HUES48 (cell line): ENCODE measurements around the gene ADM2.
"Not testable (repeated sequence)": the region's sequence is repeated elsewhere in the genome, so short reads cannot be mapped to it uniquely, and the experiment has no call there.

Experiments used
- H3K27ac ChIP-seq: one replicate; pipeline ENCODE4 v1.7.0; 2013; ENCODE audit warnings: low read depth, low read length, inconsistent platforms
- H3K27me3 ChIP-seq: 2 replicates; pipeline ENCODE4 v1.6.1; 2013; ENCODE audit warnings: mild to moderate bottlenecking, low read length; ENCODE audit not compliant: control insufficient read depth, insufficient read depth
- H3K36me3 ChIP-seq: 2 replicates; pipeline ENCODE4 v1.6.1; 2013; ENCODE audit warnings: low read length; ENCODE audit not compliant: control insufficient read depth, insufficient read depth
- H3K4me1 ChIP-seq: 2 replicates; pipeline ENCODE4 v1.6.1; 2013; ENCODE audit warnings: mild to moderate bottlenecking, low read length; ENCODE audit not compliant: control insufficient read depth, insufficient read depth
- H3K4me3 ChIP-seq: 2 replicates; pipeline ENCODE4 v1.5.1; 2013; ENCODE audit warnings: mild to moderate bottlenecking, low read depth, low read length
- H3K9ac ChIP-seq: 2 replicates; pipeline ENCODE4 v1.6.1; 2013; ENCODE audit warnings: mild to moderate bottlenecking, low read depth, low read length, moderate library complexity
- H3K9me3 ChIP-seq: 2 replicates; pipeline ENCODE4 v1.6.1; 2013; ENCODE audit warnings: low read length; ENCODE audit not compliant: control insufficient read depth, insufficient read depth

The ADM2 gene, protein sequence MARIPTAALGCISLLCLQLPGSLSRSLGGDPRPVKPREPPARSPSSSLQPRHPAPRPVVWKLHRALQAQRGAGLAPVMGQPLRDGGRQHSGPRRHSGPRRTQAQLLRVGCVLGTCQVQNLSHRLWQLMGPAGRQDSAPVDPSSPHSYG

DNA sequence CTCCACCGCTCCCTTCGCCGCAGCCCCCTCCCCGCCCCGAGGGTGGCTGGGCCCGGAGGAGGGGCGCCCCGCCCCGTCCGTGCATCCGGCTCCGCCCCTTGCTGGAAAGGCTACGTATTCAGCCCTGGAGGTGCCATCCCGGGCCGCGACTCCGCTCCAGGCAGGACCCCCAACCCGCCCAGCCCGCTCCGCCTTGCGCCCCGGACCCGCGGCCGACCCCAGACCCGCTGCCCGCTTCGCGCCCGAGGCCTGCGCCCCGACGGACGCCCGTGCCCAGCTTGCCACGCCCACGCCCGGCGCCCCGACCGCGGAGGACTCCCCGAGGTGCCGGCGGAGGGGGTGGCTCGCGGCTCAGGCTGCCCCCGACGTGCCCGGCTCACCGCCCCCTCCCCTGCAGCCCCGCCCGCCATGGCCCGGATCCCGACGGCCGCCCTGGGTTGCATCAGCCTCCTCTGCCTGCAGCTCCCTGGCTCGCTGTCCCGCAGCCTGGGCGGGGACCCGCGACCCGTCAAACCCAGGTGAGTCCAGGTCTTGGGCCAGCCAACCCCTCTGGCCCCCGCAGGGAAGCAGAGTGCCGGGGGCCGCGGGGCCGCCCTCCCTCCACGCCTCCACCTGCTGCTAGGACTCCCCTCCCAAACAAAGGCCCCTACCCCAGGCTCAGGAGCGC lies at the start of gene ADM2:
Gene ADM2 (plus strand): TSS at position 104 of the 667 bp plus-strand sequence. CDS start 305 bp downstream, at position 409.
- peaks cover 18% of the 10 kb centered on the region for H3K27me3 ChIP-seq
- no peaks in the 10 kb centered on the region for H3K36me3 ChIP-seq
- H3K9me3 ChIP-seq = no peaks in the 10 kb centered on the region
- H3K27ac ChIP-seq = no peak within 1 kb of the TSS
- peak within 1 kb of the TSS; percentile 77 for H3K4me3 ChIP-seq
- peak within 1 kb of the TSS; percentile 73 for H3K9ac ChIP-seq
- H3K4me1 ChIP-seq = no peaks in the 10 kb centered on the region; the same call in 1 of the 2 replicates

DNA sequence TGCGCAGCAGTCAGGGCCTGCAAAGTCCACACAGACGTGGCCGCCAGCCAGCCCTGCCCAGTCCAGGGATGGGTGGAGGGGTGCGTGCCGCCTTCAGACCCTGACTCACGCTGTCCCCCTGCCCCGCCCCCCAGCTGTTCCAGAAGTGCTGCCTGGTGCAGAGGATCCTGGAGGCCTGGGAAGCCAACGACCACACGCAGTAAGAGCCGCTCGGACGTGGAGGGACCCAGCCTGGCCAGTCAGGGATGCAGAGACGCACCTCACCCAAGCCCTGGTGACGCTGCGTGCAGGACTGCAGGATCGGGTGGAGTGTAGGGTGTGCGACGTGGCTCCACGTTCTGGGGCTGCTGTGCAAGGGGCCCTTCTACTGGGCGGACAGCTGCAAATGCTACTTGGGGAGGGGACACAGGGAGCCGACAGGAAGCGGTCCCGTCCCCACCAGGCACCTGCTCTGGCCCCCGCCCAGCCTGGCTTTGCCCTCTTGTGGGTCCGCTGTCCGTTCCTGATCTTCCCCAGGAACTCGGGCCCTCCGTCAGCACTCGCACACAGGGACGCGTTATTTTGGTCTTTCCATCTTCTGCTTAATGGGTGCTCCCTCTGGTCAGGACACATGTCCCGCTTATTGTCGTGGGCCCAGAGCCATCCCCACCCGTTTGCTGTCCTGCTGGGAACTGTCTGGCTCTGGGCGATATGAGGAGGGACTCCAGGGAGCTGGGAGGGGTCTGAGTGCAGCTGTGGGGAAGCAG lies 49.0 kb upstream of the ADM2 start:
- no peak overlapping the region for H3K27ac ChIP-seq
- no peaks in the 10 kb centered on the region for H3K4me1 ChIP-seq
- no peaks in the 10 kb centered on the region for H3K27me3 ChIP-seq
- H3K9me3 ChIP-seq = no peaks in the 10 kb centered on the region
- peaks cover 64% of the 10 kb centered on the region for H3K36me3 ChIP-seq
- no peak overlapping the region for H3K4me3 ChIP-seq
- H3K9ac ChIP-seq = no peak overlapping the region

DNA sequence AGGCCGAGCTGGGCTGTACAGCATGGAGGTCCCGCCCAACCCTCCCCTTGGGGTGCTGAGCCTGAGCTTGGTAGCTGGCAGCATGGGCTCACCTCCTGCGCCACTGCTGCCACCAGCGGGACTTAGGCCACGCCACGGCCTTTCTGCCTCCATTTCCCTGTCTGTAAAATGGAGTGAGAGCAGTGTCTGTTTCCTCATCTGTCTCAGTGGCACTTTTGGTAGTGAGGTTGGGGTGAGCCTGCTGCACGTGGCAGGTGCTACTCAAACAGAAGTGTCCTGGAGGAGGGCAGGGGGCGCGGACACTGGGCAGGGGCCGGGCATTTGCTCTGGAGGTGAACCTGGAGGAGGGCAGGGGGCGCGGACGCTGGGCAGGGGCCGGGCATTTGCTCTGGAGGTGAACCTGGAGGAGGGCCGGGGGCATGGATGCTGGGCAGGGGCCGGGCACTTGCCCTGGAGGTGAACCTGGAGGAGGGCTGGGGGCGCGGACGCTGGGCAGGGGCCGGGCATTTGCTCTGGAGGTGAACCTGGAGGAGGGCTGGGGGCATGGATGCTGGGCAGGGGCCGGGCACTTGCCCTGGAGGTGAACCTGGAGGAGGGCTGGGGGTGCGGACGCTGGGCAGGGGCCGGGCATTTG lies 48.3 kb upstream of the ADM2 start:
- H3K4me3 ChIP-seq, H3K27ac ChIP-seq, H3K27me3 ChIP-seq, H3K9ac ChIP-seq, H3K9me3 ChIP-seq, H3K4me1 ChIP-seq: not testable (repeated sequence)
- peaks cover 67% of the 10 kb centered on the region for H3K36me3 ChIP-seq

DNA sequence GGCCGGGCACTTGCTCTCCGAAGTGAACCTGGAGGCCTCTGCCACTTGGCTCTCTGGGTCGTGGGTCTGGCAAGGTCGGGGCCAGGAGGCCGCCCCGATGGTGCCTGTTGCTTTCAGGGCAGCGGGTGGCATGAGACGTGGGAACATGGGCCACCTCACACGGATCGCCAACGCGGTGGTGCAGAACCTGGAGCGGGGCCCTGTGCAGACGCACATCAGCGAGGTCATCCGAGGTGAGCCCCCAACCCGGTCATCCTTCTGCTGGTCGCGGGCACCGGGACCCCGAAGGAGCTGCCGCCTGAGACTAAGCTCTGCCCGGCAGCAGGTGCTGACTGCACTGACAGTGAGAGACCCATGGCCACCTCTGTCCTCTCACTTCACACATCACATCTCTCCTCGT lies 46.5 kb upstream of the ADM2 start:
- Histone ChIP-seq H3K9me3 (no peaks in the 10 kb centered on the region), H3K36me3 (peaks cover 71% of the 10 kb centered on the region), H3K27ac (no peak overlapping the region), H3K4me1 (no peaks in the 10 kb centered on the region), H3K9ac (no peak overlapping the region), H3K27me3 (no peaks in the 10 kb centered on the region), H3K4me3 (no peak overlapping the region)

DNA sequence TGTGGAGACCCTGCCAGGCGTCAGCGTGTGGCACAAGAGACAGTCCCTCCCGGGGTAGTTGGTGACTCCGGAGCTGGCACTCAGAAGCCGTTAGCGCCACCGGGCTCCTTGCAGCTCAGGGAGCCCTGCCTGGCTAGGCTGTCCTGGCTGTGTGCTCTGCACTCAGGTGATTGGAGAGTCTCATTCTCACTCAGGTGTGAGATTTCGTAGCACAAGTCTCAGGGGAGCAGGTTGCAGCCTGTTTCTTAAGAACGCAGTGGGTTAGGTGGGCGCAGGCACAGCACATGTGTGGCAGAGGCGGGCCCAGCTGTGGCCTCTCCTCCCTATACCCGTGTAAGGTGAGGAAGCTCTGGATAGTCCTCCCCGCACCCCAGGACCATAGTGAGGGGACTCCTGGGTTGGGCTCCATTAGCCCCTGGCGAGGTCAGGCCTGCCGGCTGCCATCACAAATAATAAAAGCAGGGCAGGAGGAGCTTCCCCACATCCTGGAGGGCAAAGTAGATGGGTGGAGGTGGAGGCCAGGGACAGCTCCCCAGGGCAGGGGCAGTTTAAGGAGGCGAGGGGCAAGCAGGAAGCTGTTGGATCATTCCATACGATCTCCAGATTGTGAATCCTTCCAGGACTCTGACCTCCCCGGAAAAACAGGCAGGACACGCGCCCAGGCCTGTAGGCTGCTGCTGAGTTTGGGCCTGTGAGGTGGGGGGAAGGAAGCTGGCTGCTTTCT lies 45.9 kb upstream of the ADM2 start:
- no peaks in the 10 kb centered on the region for H3K9me3 ChIP-seq

DNA sequence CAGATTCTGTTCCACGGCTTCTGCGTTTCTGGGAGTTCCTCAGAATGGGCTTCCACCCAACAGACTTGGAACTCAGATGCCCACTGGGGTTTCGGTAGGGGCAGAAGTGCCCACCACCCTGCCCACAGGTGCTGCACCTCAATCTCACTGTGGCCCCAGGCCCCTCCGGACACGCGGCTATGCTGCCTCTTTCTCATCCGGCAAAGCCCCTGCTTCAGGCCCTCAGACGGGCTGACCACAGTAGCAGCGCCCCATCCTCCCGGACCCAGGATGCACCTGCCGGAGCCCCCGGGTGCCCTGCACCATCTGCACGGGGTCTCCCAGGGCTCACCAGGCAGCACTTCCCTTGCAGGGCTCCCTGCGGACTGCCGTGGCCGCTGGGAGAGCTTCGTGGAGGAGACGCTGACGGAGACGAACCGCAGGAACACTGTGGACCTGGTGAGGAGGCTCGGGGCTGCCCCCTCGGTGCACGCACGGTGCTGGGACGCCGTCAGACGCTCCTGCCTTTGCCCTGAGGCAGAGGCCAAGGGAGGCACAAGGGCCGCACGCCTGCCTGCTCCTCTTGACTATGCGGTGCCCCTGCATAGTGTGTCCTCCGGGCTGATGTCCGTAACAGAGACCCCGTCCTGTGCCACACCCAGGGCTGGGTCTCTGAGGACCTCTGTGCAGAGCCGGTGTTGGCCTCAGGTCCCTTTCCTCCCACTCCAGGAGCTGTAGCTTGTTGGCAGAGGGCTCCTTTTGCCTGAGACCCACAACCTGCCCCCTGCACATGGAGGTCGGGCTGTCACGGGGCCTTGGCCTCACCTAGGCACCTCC lies 45.1 kb upstream of the ADM2 start:
- Histone ChIP-seq H3K36me3 (peaks cover 72% of the 10 kb centered on the region), H3K27ac (no peak overlapping the region), H3K9me3 (no peaks in the 10 kb centered on the region), H3K9ac (no peak overlapping the region), H3K4me1 (no peaks in the 10 kb centered on the region), H3K4me3 (no peak overlapping the region), H3K27me3 (no peaks in the 10 kb centered on the region)

More for the DNA sequence above, 45.9 kb upstream of the ADM2 start:
- H3K36me3 ChIP-seq = peaks cover 71% of the 10 kb centered on the region
- H3K4me1 ChIP-seq = no peaks in the 10 kb centered on the region
- H3K9ac ChIP-seq = no peak overlapping the region
- no peak overlapping the region for H3K4me3 ChIP-seq
- no peak overlapping the region for H3K27ac ChIP-seq
- H3K27me3 ChIP-seq = no peaks in the 10 kb centered on the region

DNA sequence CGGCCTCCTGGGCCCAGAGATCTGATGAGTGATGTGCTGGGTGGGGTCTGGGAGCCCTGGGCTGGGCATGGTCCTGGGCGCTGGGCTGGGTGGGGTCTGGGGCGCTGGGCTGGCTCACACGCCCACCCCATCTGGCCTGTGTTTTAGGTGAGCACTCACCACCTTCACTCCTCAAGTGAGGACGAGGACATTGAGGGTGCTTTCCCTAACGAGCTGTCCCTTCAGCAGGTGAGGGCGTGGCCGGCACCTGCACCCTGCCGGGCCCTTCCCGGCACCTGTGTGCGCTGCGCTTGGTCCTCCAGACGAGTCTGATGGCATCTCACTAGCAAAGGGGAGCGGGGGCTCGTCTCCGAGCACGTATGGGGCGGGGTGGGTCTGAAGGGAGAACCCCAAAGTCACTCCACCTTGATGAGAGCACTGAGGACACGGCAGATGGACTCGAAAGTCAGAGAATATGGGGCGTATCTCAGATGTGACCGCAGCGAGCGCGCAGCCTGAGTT lies 44.5 kb upstream of the ADM2 start:
- Histone ChIP-seq H3K27ac (no peak overlapping the region), H3K27me3 (no peaks in the 10 kb centered on the region), H3K9me3 (no peaks in the 10 kb centered on the region), H3K4me3 (no peak overlapping the region), H3K9ac (no peak overlapping the region), H3K4me1 (no peaks in the 10 kb centered on the region), H3K36me3 (peaks cover 66% of the 10 kb centered on the region)

DNA sequence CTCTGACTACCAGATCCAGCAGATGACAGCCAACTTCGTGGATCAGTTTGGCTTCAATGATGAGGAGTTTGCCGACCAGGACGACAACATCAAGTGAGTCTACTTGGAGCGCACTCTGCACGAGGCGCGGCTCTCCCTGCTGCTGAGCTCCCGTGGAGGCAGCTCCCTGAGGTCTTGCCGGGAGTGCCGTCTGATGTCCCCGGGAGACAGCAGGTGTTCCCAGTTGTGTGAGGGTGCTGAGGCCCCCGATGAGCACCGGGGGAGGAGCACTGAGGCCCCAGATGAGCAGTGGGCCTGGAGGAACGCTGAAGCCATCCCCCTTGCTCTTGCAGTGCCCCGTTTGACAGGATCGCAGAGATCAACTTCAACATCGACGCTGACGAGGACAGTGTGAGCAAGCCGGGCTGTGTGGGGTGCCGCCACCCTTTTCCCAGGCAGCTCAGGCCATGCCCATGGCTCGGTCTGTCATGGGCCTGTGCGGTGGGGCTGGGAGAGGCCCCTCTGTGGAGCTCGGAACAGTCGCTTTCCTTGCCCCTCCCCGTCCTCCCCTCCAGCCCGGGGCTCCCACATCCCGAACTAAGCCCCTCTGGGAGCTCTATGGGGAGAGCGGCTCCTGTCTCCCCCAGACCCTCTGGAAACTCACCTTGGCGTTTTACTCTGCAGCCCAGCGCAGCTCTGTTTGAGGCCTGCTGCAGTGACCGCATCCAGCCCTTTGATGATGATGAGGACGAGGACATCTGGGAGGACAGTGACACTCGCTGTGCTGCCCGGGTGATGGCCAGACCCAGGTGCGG lies 43.6 kb upstream of the ADM2 start:
- Histone ChIP-seq H3K9ac (no peak overlapping the region), H3K4me3 (no peak overlapping the region), H3K9me3 (no peaks in the 10 kb centered on the region), H3K27me3 (no peaks in the 10 kb centered on the region), H3K4me1 (no peaks in the 10 kb centered on the region), H3K36me3 (peaks cover 58% of the 10 kb centered on the region), H3K27ac (no peak overlapping the region)

DNA sequence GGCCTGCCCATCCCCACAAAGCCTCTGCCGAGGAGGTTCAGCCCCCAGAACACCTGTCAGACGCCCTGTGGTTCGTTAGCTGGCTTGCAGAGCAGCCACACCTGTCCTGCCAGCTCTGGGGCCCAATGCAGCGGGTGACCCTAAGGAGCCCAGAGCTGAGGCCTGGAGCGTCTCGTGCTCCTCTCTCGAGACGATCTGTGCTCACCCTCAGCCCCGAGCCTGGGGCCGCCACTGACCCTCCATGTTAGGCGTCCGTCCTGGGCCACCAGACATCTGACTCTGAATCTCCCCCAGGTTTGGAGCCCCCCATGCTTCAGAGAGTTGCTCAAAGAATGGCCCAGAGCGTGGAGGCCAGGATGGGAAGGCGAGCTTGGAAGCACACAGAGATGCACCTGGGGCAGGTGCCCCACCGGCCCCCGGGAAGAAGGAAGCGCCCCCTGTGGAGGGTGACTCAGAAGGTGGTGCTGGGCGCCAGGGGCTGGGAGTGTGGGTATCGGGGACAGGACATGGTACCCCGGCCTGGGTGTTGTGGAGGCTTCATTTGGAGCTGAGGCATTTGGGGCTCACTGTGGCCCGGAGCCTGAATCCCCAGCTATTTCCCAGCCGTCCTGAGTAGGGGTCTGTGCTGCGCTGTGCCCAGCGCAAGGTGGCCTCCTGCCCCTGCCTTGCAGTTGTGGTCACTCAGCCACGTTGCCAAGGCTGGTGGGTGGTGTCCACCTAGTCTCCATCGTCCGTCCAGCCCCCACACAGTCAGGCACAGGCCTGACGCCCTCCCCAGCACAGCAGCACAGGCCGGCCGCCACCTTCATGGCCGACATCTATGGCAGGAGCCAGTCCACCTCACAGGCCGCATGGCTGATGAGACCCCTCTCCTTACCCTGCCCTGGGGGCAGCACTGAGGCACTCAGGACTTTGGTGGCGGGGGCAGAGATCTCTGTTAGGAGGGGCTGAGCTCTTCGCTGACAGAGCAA lies 42.8 kb upstream of the ADM2 start:
- no peaks in the 10 kb centered on the region for H3K4me1 ChIP-seq
- H3K4me3 ChIP-seq = no peak overlapping the region
- no peak overlapping the region for H3K27ac ChIP-seq
- no peak overlapping the region for H3K9ac ChIP-seq
- H3K27me3 ChIP-seq = no peaks in the 10 kb centered on the region
- H3K9me3 ChIP-seq = no peaks in the 10 kb centered on the region
- peaks cover 58% of the 10 kb centered on the region for H3K36me3 ChIP-seq
